Testis (tissue), 3 donors: Measurements from ENCODE around the gene CYREN. TPM values are rescaled to one million over a fixed set of nuclear protein-coding genes. Genes with fewer than 3 reads are reported as not detected.

ENCODE experiments used
- DNase-seq: peaks from one replicate; pipeline ENCODE4 v3.0.0-alpha.2; 2019
- H3K27ac ChIP-seq, 2 donors: fragments of 200-600 bp; sonication (generic); one replicate each; pipeline ENCODE4 v1.5.1; 2019
- H3K27me3 ChIP-seq: fragments of 200-600 bp; sonication (generic); one replicate; pipeline ENCODE4 v1.5.1; 2019
- H3K36me3 ChIP-seq: fragments of 200-600 bp; sonication (generic); one replicate; pipeline ENCODE4 v1.5.1; 2017; ENCODE audit warnings: low read depth; ENCODE audit errors: missing control alignments
- H3K4me1 ChIP-seq: fragments of 200-600 bp; sonication (generic); one replicate; pipeline ENCODE4 v1.5.1; 2019
- H3K4me3 ChIP-seq, 2 donors: fragments of 200-600 bp; sonication (generic); one replicate each; pipeline ENCODE4 v1.5.1; 2017 to 2019
- H3K9me3 ChIP-seq: fragments of 200-600 bp; sonication (generic); one replicate; pipeline ENCODE4 v1.5.1; 2017
- CTCF ChIP-seq, 3 experiments: fragments of 450-650 bp in 2 of 3; fragments of 200-600 bp in 1 of 3; sonication (generic) in 1 of 3; IDR thresholded peaks; one replicate each; pipeline ENCODE4 v1.5.1; 2016 to 2019; ENCODE audit warnings: antibody characterized with exemption in 3 of 3, mild to moderate bottlenecking in 2 of 3, moderate library complexity in 1 of 3
- POLR2A ChIP-seq: fragments of 450-650 bp; IDR thresholded peaks from one replicate; pipeline ENCODE4 v1.6.1; 2017; ENCODE audit warnings: antibody characterized with exemption, mild to moderate bottlenecking, moderate library complexity
- WGBS, 2 donors: methylation state at CpG; one replicate each; pipeline ENCODE4 v1.1.5; 2018; 5-methylcytosine and 5-hydroxymethylcytosine counted together
- intact Hi-C: fragments of 100-400 bp; cut with DNase I; formaldehyde crosslinking; loops from one replicate; pipeline ENCODE4 v1.15.1; 2023; ENCODE audit warnings: low total_unique reads
- polyA plus RNA-seq: library from polyadenylated mRNA; stranded (reverse); fragments of 350-450 nt; fragmentation: Illumina TruSeq; extraction: RNeasy Lipid Tissue Mini Kit (QIAGEN cat#74804); gene quantifications from one replicate; pipeline ENCODE4 v1.2.3, GENCODE V29; 2014; ENCODE audit warnings: low read depth, low replicate concordance; ENCODE audit not compliant: insufficient read depth
- total RNA-seq, 2 donors: library from RNA; depleted of rRNA; stranded (reverse); fragments of >200 nt; gene quantifications; one replicate each; pipeline ENCODE4 v1.2.3, GENCODE V29; 2016

The CYREN gene
- total and polyA plus RNA-seq, 3 donors from 2014 or later, result 36.3 to 47.3 (median 44.3) TPM

DNA sequence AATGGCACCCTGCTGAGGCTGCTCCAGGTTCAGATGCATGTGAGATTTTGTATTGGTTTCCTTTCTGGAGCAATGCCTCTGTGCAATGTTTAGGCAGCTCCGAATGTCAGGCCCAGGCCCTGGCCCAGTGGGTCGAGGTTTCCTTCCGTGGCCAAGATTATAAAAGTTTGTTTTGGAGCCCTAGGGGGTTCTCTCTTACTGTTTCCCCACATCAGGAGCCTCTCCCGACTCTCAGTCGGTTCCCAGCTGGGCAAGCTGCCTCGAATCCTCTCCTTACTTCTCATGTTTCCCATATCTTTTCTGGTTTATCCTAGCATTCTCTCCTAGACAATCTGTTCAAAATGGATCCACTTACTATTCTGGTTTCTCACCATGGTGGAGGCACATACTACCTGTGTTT lies 11.6 kb downstream of the CYREN start:
- Histone ChIP-seq H3K4me3 (no peak overlapping the region), H3K36me3 (no peaks in the 10 kb centered on the region), H3K27me3 (no peaks in the 10 kb centered on the region), H3K9me3 (no peaks in the 10 kb centered on the region), H3K27ac (no peak overlapping the region), H3K4me1 (peaks cover 4% of the 10 kb centered on the region)
- DNase-seq, result no peak
- intact Hi-C loops, result no loop called here
- 65 to 71% methylated on average over 6 of the region's 6 CpGs for WGBS, 2 donors
- TF ChIP-seq POLR2A (no peak), CTCF (IDR thresholded peaks at IDR 0.05) (no peak)

GRCh38 chr7:135158141-135158655 lies 12.3 kb downstream of the CYREN start:
- TF ChIP-seq POLR2A, result no peak
- no peak for TF ChIP-seq CTCF (IDR thresholded peaks at IDR 0.05)
- Histone ChIP-seq H3K27ac (no peak overlapping the region), H3K36me3 (no peaks in the 10 kb centered on the region)

GRCh38 chr7:135156290-135156689 lies 14.2 kb downstream of the CYREN start:
- TF ChIP-seq CTCF (IDR thresholded peaks at IDR 0.05) (no peak), POLR2A (no peak)
- no peaks in the 10 kb centered on the region for H3K36me3 ChIP-seq
- no peaks in the 10 kb centered on the region for H3K27me3 ChIP-seq
- intact Hi-C loops, result no loop called here
- peaks cover 4% of the 10 kb centered on the region for H3K4me1 ChIP-seq
- H3K9me3 ChIP-seq, result no peaks in the 10 kb centered on the region
- no peak overlapping the region for H3K4me3 ChIP-seq
- no peak for DNase-seq
- 85 to 90% methylated on average over 1 of the region's 1 CpG for WGBS, 2 donors
- no peak overlapping the region for H3K27ac ChIP-seq

More at GRCh38 chr7:135158141-135158655, 12.3 kb downstream of the CYREN start:
- WGBS, 2 donors, result 100% methylated on average over 1 of the region's 1 CpG; no CpG with 5 or more reads in 1 of the 2 donors
- no peak for DNase-seq
- Histone ChIP-seq H3K9me3 (no peaks in the 10 kb centered on the region), H3K4me1 (peaks cover 4% of the 10 kb centered on the region), H3K27me3 (no peaks in the 10 kb centered on the region), H3K4me3 (no peak overlapping the region)
- intact Hi-C loops, result no loop called here

DNA sequence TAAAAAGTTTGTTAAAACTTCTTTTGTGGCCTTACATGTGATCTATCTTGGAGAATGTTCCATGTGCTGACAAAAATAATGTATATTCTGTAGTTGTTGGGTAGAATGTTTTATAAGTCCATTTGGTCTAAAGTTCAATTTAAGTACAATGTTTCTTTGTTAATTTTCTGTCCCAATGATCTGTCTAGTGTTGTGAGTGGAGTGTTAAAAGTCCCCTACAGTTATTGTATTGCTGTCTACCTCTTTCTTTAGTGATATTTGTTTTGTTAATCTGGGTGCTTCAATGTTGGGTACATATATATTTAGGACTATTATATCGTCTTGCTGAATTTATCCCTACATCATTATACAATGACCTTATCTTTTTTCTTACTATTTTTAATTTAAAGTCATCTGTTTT lies 15.8 kb downstream of the CYREN start:
- H3K27me3 ChIP-seq, result no peaks in the 10 kb centered on the region
- no peaks in the 10 kb centered on the region for H3K36me3 ChIP-seq
- intact Hi-C loops, result no loop called here
- H3K9me3 ChIP-seq, result no peaks in the 10 kb centered on the region
- WGBS, 2 donors, result 90 to 94% methylated on average over 1 of the region's 1 CpG
- DNase-seq, result no peak
- H3K4me3 ChIP-seq, result no peak overlapping the region
- TF ChIP-seq CTCF (IDR thresholded peaks at IDR 0.05) (no peak), POLR2A (no peak)
- no peak overlapping the region for H3K27ac ChIP-seq
- H3K4me1 ChIP-seq, result no peaks in the 10 kb centered on the region

- intact Hi-C loops, result no loop called here
- Histone ChIP-seq H3K27me3 (no peaks in the 10 kb centered on the region), H3K4me3 (no peak overlapping the region), H3K27ac (no peak overlapping the region), H3K9me3 (no peaks in the 10 kb centered on the region), H3K4me1 (peaks cover 2% of the 10 kb centered on the region), H3K36me3 (no peaks in the 10 kb centered on the region)
- DNase-seq, result no peak
- no peak for TF ChIP-seq POLR2A
- TF ChIP-seq CTCF (IDR thresholded peaks at IDR 0.05), result no peak
- WGBS, 2 donors, result 100% methylated on average over 1 of the region's 1 CpG
Observed at GRCh38 chr7:135152442-135152841, 18.1 kb downstream of the CYREN start.
